Glomerular endothelial cell (primary cell): ENCODE measurements around the gene NDUFA13. TPM values are rescaled to one million over a fixed set of nuclear protein-coding genes. Genes with fewer than 3 reads are reported as not detected.
"Not testable (repeated sequence)": the region's sequence is repeated elsewhere in the genome, so short reads cannot be mapped to it uniquely, and the experiment has no call there.

Source experiments
- DNase-seq: peaks from one replicate; pipeline ENCODE4 v3.0.0-alpha.2; 2011; ENCODE audit warnings: low read depth, low spot score; ENCODE audit errors: extremely low read depth
- total RNA-seq: library from RNA; depleted of rRNA; stranded (reverse); fragments of >200 nt; gene quantifications from 2 replicates; pipeline ENCODE4 v1.2.3, GENCODE V29; 2015

NDUFA13 gene
- 60.2 and 111 TPM in 2 replicates for total RNA-seq

GRCh38 chr19:19515642-19516519 lies at the start of gene NDUFA13:
NDUFA13 (plus strand) TSS chr19:19516225; CDS start chr19:19516239, 14 bp downstream.
- DNase-seq: peak; percentile 67

DNA sequence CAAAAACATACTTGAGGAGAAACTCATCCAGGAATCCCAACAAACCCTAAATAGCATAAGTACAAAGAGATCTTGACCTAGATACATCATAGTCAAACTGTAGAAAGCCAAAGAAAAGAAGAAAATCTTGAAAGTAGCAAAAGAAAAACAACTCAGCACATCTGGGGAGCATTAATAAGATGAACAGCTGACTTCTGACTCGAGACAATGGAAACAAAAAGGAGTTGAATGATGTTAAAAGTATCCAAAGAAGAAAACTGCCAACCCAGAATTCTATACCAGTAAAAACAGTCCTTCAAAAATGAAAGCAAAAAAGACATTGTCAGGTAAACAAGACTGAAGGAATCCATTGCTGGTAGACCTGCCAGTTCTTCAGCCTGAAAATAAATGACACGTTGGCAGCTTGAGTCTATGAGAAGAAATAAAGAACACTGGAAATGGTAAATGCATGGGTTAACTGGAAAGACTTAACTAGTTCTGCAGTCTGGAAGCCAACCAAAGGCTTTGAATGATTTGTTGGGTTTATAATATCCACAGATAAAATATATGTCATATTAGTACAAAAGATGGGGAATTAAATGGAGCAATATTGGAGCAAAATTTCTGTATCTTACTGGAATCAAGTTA lies 47.5 kb upstream of the NDUFA13 start:
- DNase-seq: no peak

DNA sequence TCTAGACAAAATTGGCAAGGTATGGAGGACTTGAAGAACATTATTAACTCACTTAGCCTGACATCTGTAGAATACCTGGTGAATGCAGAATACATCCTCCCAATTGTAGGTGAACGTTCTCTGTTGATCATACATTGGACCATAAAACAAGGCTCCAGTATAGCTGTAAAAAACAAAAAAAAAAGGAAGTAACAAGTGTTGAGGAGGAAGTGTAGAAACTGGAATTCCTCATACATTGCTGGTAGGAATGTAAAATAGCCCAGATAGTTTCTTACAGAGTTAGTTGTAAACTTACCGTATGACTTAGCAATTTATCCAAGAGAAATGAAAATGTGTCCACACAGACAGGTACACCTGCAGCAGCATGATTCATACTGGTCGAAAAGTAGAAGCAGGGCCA lies 45.4 kb upstream of the NDUFA13 start:
- no peak for DNase-seq

GRCh38 chr19:19471682-19472081 lies 44.3 kb upstream of the NDUFA13 start:
- no peak for DNase-seq

- DNase-seq: not testable (repeated sequence)
Observed at GRCh38 chr19:19472106-19472505, 43.9 kb upstream of the NDUFA13 start.

- DNase-seq: no peak
Observed at GRCh38 chr19:19475015-19475765, 40.8 kb upstream of the NDUFA13 start.

- DNase-seq: no peak
Observed at GRCh38 chr19:19475849-19476828, 39.9 kb upstream of the NDUFA13 start.

GRCh38 chr19:19477705-19478383 lies 38.2 kb upstream of the NDUFA13 start:
- no peak for DNase-seq

- no peak for DNase-seq
Observed at GRCh38 chr19:19480688-19481087, 35.3 kb upstream of the NDUFA13 start.

GRCh38 chr19:19482809-19483596 lies 33.0 kb upstream of the NDUFA13 start:
- DNase-seq: no peak

- DNase-seq: no peak
Observed at GRCh38 chr19:19485161-19485997, 30.6 kb upstream of the NDUFA13 start.

- no peak for DNase-seq
Observed at GRCh38 chr19:19485998-19486290, 30.1 kb upstream of the NDUFA13 start.

DNA sequence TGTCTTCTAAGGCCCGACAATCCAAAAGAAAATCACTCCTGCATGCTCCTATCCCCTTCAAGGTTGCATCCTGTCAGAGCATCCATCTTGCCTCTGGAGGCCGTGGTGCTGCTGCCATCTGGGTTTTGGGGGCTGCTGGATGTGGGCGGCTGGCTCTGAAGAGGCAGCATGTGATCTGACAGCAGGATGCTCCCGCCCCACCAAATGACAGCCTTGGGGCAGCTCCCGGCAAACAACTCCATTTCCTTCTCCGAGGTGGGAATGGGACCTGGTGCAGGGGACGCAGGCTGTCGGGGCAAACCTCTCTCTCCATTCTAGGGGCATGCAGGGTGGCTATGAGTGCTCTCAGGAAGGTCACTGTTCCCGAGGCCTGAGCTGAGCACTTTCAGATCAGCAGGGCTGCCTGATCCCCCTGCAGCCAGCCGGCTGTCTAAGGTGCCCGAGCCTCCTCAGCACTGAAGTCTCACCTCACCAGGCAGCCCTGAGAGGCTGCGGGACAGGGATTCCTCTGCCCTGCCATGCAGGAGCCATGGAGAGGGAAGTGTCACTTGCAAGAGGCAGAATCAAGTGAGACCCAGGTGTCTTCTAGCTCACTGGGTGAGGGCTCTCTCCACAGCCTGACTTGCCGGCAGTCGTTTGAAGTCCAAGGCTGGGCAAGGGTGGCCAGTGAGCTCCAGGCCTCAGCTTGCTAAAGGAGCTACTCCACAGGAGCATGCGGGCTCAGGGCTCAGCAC lies 29.5 kb upstream of the NDUFA13 start:
- no peak for DNase-seq

DNA sequence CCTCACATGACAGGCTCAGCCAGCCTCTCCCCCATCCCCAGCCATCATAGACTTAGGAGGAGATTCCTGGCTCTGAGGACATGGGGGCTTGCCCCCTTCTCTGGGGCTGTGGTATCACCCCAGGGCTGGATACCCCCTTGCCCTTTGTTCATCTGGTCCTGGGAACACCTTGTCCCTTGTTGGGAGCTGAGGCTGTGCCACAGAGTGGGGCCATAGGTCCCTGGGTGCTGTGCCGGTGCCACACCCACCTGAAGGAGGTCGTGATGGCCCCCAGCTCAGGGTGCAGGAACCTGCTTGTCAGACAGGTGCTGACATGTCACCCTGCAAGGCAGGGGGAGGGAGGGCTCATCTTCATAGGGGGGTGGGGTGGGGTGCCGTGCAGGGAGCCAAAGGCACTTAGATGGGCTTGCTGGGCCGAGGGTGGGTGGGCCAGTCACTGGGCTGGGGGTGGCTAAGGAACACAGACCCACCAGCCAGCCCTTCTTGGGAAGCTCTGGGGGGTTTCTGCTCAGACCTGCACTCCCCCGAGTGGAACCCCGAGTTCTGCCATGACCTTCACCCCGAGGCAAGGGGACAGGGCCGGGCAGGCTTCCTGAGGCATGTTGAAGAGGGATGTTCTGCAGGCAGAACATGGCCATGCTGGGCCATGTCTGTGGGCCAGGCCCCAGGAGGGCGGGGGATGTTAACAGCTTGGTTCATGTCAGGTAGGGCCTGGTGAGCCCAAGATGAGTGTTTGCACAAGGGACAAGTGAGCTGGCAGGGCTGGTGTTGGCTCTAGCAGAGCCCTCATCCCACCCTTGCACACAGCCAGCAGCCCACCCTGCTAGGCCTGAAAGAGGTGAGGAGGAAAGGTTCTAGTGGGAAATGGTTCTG lies 28.7 kb upstream of the NDUFA13 start:
- no peak for DNase-seq

DNA sequence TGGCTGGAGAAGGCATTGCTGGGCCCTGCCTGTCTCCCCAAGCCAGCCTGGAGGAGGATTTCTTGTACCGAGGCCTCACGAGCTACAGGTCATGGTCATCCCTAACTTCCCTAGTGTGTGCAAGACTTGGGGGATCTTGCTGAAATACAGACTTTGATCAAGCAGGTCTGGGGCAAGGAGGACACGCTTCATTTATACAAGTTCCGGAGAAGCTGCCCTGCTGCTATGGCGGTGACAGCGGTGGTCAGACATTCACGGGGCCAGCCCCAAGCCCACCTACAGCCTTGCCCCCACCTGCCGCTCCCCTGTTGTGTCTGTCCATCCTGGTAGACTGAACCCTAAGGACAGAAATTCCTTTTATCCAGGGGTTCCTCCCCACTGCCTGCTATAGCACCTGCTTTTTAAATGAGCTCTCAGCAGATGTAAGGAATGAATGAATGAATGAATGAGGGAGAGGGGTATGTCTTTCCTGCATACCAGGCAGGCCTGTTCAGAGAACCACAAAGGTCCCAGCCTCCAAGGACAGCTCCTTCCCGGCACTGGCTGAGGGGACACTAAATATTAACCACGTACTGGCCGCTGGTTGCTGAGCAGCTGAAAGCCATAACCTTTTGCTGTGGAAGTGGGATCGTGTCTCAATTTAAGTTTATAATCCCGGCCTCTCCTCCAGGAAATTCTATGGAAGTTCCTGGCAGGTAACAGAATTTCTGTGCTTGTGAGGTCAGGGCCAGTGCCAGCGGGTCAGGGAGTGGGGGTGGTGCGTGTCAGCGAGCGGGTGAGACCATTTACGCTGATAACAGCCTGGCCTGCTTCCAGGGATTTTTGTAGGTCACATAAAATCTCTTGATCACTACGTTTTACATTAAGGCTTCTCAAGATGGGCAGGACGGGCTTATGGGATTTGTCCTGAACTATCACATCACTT lies 27.8 kb upstream of the NDUFA13 start:
- no peak for DNase-seq
